ENCODE data around the gene ARMC2.

DNA sequence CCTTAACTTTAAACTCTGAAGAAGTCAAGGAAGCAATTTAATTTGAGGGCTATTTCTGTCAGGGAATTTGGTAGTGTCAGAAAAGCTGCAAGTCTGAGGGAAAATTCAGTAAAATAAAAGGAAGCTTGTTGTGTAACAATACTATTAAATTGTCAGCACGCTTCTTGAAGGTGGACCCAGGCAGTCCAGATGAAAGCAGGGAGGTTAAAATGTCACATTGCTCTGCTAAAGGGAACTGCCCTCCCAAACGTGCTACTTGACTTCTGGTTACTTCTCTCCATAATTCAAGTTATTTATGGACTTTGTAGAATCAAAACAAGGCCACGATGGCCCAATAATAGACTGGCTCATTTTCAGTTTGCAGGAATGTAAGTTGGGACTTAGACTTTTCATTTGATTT lies 28.2 kb upstream of the ARMC2 start:
- TF ChIP-seq EZH2 (IDR thresholded peaks at IDR 0.05; ENCODE audit: insufficient read depth, poor library complexity, severe bottlenecking), result no peak
- no peak for TF ChIP-seq EZH2phosphoT487 (IDR thresholded peaks at IDR 0.05; ENCODE audit: insufficient read depth, low read depth)

Measured in GM23248 (cell line).